GM19438 (cell line): ENCODE results near the gene SLC27A4.

Source experiments
- ATAC-seq: cut with Tn5 transposase; IDR thresholded peaks from one replicate; pipeline ENCODE4 v1.9.1; 2021; ENCODE audit warnings: low read depth; ENCODE audit not compliant: unreplicated experiment

Gene SLC27A4

DNA sequence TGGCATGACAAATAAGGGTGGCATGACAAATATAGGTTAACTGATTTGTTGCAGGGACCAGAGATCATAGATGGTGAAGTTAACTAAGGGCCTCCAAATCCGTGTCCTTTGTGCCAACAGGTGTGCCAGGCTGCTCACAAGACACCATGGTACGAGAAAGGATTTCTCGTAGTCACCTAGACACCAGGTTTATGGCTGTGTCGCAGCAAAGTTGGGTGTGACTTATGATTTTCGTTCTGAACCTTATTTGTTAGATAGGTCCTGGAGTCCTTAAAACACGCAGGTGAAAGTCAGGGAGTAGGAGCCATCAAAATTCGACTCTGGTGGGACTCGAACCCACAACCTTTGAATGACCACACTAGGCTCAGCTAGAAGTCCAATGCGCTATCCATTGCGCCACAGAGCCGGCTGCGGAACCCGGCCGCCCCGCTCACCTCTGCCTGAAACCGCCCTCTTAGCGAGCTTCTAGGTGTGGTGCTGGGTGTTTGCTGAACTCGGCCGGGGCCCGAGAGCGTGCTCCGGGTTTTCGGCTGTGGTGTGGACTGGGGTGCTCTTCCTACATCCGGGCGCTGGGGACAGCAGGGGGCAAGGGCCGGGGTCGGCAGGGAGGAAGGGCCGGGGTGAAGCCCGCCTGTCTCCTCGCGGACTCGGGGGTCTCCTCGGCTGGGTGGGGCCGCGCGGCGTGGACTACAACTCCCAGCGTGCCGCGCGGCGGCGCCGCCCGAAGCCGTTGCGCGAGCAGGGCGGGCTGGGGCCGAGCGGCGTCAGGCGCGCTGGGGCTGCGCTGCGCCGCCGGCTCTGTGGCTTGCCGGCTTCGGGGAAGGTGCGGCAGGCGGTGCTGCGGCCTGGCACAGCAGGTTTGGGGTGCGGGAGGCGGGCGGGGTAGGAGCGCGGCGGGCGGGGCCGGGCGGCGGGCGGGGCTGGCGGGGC, at the start of gene SLC27A4:
TSS of gene SLC27A4 (plus strand) at position 767 of the 930 bp plus-strand sequence. CDS start 2,606 bp downstream, outside the sequence.
- ATAC-seq = peak; percentile 79

DNA sequence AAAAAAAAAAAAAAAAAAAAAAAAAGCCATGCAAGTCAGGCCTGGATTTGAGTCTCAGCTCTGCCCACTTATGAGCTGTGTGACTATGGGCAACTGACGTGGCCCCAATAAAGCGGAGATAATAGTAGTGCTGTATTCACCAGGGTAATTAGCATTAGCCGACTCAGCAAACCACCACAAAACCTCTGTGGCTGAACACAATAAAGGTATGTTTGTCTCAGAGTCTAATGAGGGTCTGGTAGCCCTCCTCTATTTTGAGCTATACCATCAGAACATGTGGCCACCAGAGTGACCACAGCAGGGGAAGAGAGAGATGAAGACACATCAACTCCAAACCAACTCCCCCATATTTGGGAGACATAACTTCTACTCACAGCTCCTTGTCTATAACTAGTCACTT, 48.3 kb upstream of the SLC27A4 start:
- no peak for ATAC-seq

DNA sequence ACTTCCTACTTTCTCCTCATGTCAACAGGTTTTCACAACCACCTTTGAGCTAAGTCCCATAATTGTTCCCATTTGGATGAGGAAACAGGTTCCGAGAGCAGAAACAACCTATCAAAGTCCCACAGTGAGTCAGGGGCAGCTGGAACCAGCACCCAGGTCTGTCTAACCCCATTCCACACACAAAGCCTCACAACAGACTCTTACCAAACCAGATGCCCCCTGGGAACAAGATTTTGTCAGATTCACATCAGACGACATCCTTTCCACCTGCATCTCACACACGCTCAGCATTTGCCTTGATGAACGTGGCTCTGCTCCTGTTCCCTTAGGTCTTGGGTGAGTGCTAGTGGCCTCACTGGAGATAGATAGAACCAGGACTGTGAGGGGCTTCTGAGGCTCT, 47.2 kb upstream of the SLC27A4 start:
- ATAC-seq = no peak

DNA sequence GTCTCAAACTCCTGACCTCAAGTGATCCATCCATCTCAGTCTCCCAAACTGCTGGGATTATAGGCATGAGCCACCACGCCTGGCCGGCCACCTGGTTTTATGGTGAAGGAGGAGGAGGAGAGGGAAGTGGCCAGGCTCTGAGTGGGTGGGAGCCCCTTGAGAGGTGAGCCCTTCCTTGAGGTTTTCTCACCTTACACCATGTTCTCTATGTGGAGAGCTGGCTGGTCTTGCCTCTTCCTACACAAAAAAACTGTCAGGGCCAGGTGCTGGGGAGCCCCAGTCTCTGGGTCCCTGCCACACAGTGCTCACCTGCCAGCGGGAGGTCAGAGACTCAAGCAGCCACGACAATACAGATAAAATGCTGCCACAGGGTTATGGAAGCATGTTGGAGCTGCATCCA, 46.2 kb upstream of the SLC27A4 start:
- ATAC-seq = no peak

DNA sequence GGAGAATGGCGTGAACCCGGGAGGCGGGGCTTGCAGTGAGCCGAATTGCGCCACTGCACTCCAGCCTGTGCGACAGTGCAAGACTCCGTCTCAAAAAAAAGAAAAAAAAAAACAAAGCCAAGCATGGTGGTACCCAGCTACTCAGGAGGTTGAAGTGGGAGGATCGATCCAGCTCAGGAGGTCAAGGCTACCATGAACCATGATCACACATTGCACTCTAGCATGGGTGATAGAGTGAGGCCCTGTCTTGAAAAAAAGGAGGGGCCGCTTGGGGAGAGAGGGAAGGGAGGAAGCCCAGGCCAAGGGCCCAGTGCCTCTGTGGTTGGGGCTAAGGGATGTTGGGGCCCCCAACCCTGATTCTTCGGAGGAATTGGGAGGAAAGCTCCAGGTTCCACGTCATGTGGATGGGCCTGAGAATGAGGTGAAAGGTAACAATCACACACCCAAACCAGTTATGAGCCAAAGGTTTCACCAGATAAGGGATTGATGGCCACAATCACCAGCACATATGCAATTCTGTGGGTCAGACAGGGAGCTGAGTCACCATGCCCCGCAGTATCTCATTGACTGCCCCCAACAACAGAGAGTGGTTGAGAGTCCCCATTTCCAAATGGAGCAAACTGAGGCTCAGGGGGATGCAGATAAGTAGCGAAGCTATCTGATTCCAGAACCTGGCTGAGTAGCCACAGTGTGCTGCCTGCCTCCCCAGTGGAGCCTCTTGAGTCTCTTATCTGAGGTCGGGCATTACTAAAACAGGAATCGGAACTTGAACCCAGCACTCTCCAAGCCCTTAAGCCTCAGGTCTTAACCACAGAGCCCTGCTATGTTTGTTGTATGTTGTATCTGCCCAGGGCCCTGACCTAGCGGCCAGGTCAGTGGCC, 43.7 kb upstream of the SLC27A4 start:
- no peak for ATAC-seq

DNA sequence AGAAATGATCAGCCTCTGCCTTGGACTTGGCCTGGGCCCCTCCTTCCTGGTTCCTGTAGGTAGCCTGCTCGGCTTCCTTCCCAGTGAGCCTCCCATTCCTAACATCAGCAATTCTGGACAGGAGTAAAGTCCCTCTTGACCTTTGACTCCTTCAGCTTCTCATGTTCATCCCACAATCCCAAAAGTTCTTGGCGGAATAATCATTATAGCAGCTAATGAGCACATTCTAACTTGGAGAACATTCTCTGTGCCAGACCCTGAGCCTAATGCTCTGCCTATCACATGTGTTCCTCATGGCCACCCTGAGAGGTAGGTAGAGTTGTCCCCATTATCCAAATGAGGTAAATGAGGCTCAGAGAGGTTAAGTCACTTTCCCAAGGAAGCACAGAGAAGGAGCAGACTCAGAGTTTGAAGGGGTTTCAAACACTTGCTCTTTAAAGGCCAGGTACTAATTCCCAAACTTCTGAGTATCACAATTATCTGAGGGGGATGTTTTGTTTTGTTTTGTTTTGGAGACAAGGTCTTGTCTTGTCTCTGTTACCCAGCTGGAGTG, 43.0 kb upstream of the SLC27A4 start:
- no peak for ATAC-seq

DNA sequence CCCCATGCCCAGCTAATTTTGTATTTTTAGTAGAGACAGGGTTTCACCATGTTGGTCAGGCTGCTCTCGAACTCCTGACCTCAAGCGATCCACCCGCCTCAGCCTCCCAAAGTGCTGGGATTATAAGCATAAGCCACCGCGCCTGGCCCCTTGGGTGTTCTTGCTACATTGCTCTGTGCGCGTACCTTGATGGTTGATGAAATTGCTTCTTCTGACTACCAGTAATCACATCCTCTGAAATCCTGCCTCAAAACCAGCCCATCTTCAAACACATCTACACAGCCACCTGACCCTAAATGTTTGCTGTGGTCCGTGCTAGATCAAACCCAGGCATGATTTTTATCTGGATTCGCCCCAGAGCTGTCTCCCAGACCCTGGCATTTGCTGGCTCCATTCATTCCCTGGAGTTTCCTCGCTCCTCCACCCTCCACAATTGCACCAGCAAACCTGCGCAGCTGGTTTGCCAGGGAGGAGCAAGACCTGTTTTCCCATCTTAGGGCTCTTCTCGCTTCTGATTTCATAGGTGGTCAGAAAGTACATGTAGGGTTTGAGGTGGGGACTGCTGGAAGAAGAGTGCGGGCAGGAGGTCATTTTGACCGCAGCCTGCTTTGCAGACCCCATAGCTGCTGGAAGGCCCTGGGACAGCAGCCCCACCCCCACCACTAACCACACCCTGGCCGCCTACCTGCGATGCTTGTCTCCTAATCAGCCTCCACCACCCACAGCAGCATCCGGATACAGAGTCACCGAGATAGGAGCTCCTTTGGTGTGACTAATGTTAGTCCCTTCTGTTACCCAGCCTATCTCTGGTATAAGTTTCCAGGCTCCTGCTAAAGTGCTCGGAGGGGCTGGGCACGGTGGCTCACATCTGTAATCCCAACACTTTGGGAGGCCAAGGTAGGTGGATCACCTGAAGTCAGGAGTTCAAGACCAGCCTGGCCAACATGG, 41.5 kb upstream of the SLC27A4 start:
- no peak for ATAC-seq

DNA sequence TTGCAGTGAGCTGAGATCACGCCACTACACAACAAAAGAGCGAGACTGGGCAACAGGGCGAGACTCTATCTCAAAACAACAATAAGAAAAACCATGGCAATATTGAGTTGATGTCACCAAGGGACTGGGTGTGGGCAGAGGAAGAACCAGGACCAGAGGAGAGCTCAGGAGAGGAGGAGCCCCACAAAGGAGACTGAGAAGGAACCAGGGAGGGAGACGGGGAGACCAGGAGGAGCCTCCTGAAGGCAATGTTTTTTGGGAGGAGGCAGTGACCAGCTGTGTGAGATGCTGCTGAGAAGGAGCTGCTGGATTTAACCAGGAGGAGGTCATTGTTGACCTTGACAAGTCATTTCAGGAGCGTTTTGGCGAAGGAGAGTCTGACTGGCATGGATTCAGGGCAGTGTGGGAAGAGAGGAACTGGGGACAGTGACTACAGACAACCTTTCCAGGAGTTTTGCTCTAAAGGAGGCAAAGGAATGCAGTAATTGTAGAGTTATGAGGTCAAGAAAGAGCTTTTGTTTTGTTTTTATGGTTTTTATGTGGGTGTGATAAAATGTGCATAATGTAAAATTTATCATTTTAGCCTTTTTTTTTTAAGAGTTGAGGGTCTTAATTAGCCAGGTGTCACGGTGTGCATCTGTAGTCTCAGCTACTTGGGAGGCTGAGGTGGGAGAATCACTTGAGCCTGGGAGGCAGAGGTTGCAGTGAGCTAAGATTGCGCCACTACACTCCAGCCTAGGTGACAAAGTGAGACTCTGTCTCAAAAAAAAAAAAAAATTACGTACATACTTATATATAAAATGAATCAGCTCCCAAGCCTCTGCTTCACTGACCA, 36.0 kb upstream of the SLC27A4 start:
- no peak for ATAC-seq

DNA sequence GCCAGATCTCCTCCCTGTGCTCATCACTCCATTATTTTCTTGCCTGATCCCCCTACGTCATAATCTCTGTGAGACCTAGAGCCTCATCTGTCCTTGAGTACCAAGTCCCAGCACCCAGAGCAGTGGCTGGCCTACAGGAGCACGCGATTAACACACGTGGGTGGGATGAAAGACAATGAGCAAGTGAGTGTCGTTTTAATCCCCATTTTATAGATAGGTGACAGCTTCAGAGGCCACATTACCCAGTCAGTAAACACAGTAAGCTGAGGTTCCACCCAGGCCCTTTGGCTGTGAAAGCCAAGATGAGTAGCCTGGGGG, 35.4 kb upstream of the SLC27A4 start:
- ATAC-seq = no peak

DNA sequence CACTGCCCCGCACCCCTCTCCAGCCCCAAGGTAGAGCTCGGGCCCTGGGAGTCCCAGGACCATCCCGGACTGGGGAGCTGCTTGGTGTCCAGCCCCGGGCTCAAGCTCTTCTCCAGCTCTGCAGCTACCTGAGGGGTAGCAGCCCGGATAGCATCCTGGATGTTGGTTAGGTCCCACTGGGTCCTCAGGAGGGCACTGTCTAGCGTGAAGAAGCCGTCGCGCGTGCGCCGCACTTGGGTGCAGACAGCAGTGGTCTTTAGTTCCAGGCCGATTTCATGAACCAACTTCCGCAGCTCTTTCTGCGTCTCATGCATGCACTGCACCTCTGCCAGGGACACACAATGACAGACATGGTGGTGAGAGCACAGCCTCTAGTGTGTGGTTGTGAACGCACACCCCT, 30.8 kb upstream of the SLC27A4 start:
- ATAC-seq = no peak

DNA sequence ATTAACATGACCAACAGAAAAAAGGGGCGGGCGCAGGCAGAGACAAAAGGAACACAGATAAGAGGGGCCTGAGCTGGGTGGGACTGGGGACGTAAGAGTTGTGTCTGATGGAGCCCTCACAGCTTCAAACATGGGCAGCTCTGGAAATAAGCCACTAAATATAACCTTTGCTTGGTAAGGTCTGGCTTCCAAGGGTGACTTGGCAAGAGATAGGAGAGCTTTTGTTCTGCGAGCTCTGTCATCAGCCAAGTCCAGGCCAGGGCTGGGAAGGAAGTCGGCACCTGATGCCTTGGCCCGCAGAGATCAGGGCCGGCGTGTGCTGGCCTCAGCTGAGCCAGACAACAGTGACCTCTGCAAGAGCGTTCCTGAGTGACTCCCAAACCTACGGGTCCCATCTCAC, 29.9 kb upstream of the SLC27A4 start:
- ATAC-seq = no peak

DNA sequence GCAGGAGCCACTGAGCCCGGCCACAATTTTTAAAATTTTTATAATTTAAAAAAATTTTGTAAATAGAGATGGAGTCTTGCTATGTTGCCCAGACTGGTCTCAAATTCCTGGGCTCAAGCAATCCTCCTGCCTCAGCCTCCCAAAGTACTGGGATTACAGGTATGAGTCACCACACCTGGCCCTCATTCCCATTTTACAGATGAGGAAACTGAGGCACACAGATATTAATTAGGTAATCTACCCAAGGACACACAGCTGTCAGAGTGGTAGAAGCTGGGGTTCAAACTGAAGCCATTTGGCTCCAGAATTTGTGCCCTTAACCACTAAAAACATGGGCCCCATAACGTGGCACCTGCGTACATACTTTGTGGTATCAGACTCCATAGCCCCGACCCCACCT, 25.6 kb upstream of the SLC27A4 start:
- ATAC-seq = no peak

DNA sequence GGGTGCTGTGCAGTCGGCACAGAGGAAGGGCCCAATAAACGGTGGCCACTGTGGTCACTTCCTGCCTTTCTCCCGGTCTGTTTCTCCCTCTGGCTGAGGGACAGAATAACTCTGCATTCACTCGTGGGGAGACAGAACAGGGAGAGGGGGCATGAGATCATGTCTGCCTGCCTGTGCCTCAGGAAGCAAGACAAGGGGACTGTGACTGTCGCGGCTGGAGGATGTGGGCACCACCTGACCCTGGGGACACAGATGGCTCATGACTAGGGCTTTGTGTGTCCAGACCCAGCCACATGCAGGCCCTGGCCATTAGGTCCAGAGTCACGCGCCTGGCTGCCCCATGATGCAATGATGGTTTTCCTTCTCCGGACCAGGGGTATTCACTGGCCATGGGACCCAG, 23.9 kb upstream of the SLC27A4 start:
- no peak for ATAC-seq

DNA sequence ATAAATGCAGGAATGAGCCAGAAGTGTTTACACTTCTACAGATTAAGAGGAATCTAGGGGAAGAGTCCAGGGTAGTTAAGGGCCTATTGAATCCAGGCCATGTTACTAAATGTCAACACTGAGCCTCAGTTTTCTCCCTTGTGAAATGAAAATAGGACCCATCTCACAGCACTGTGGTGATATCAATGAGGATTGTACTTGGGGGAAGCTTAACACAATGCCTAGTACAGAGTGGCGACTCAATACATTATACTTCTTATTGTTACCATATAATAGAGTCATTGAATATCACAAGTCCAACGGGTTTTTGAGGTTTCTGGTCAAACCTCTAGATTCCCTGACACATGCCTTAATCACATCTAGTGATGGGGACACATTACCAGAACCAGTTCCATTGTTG, 22.7 kb upstream of the SLC27A4 start:
- no peak for ATAC-seq

DNA sequence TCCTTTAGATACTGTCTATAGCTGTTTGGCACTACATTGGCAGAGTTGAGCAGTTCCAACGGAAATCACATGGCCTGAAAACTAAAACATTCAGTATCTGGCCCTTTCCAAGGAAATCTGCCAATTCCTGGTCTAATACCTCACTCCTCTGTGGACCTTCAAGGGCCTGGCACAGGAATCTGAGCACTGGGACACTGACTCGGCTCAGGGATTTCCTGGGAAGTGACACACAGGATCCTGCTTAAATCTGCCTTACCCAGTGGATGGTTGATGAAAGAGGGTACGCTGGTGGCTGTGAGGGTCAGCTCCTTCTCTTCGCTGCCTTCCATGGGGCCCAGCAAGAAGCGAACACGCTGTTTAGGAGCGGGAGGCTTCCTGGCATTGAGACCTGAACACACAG, 19.0 kb upstream of the SLC27A4 start:
- no peak for ATAC-seq

DNA sequence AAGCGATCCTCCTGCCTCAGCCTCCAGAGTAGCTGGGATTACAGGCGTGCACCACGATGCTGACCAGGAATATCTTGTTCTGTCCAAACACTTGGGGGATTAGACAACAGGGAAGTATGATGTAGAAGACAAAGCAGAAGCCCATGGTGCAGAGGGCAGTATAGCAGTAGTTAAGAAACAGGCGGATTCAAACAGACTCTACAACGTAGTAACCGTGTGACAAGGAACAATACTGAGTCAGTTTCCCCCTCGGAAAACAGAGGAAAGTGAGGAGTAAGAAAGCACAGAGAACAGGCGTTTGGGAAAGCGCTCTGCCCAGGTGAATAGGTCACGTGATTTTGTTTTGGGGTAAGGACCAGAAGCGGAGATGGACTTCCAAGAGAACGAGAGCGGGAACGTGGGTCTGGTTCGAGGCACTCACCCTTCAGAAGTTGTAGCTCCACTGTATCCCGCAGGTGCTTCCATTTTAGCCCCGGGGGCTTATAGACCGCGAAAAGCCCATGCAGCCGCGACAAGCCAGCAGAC, 18.4 kb upstream of the SLC27A4 start:
- no peak for ATAC-seq

DNA sequence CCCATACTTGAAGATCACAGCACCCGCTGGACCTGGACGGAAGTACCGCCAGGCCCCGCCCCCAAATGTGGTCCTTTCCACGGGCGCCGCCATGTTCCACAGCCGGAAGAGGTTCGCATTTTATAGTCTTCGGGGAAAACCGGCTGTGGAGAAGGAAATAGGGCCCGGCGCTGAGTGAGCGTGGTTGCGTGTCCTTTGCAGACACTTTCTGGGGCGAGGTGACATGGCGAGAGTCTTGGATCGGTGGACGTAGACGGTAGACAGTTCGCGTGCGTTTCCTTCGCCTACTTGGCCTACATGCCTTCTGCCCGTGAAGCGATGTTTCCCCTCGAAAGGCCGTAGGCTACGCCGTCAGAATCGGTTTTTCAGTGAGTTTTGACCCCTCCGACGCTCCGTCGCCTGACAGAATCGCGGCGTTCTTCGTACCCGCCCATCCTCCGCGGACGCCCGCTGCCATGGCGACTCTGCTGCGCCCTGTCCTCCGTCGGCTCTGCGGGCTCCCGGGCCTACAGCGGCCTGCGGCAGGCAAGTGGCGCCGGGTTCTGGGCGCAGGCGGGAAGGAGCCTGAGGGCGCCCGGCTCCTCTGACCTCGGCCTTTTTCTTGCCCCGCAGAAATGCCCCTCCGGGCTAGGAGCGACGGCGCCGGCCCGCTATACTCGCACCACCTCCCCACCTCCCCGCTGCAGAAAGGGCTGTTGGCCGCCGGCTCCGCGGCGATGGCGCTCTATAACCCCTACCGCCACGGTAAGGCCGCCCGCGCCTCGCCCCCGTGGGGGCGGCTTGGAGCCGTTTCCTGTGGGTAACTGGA, 17.7 kb upstream of the SLC27A4 start, which contains the start of the genes COQ4 and TRUB2:
TSS of gene COQ4 (plus strand) at position 436 of the 808 bp plus-strand sequence. CDS start at position 456, 20 bp downstream.
TSS of gene TRUB2 (minus strand) at position 44 of the 808 bp plus-strand sequence. CDS start at position 5, 39 bp downstream.
- ATAC-seq = peak; percentile 80

DNA sequence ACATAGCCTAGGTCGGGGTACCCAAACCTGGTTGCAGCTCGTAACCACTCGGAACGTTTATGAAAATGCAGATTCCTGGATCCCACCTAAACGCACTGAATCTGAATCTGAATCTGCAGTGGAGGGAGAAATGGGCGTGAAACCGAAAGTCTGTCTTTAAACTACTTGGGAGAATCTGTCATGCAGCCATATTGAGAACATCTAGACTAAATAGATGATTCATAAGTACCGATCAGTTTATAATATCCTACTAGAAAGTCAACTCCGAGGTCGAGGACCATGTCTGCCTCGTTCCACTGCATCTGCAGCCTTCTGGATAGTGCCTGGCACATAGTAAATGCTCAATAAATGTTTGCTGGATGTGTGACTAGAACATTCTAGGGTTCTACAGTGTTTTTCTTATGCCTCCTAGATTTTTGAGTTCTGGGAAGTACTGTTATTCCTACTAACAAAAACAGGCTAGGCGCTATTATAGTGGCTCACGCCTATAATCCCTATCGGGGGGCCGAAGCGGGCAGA, 17.1 kb upstream of the SLC27A4 start:
- no peak for ATAC-seq
